HS-5 (cell line): ENCODE data around the gene LAYN.

ENCODE experiments used
- DNase-seq: peaks from one replicate; pipeline ENCODE4 v3.0.0-alpha.2; 2012; ENCODE audit warnings: low read depth

The LAYN gene

GRCh38 chr11:111531687-111532364 is 8.7 kb upstream of the LAYN start:
- DNase-seq = no peak

- DNase-seq = no peak
Observed at GRCh38 chr11:111532365-111532709, 8.2 kb upstream of the LAYN start.

- DNase-seq = no peak
Observed at GRCh38 chr11:111535281-111535680, 5.2 kb upstream of the LAYN start.

- DNase-seq = no peak
Observed at GRCh38 chr11:111537336-111537860, 3.1 kb upstream of the LAYN start.

- DNase-seq = no peak
Observed at GRCh38 chr11:111538407-111539114, 2.0 kb upstream of the LAYN start.

GRCh38 chr11:111539426-111540113 is 950 bp upstream of the LAYN start:
- no peak for DNase-seq

GRCh38 chr11:111540937-111541253 is 375 bp downstream of the LAYN start:
- no peak for DNase-seq

GRCh38 chr11:111541254-111542061 is 938 bp downstream of the LAYN start:
- no peak for DNase-seq

- DNase-seq = no peak
Observed at GRCh38 chr11:111542606-111543275, 2.2 kb downstream of the LAYN start.

GRCh38 chr11:111548525-111548924 is 8.0 kb downstream of the LAYN start:
- no peak for DNase-seq

- no peak for DNase-seq
Observed at GRCh38 chr11:111549196-111549868, 8.8 kb downstream of the LAYN start.

- no peak for DNase-seq
Observed at GRCh38 chr11:111549869-111550203, 9.3 kb downstream of the LAYN start.

- no peak for DNase-seq
Observed at GRCh38 chr11:111550258-111550657, 9.7 kb downstream of the LAYN start.

- no peak for DNase-seq
Observed at GRCh38 chr11:111554532-111554931, 14.0 kb downstream of the LAYN start.

- no peak for DNase-seq
Observed at GRCh38 chr11:111555255-111555654, 14.7 kb downstream of the LAYN start.

- peak; percentile 95 for DNase-seq
Observed at GRCh38 chr11:111557425-111558111, 17.0 kb downstream of the LAYN start.

GRCh38 chr11:111559800-111560464 is 19.4 kb downstream of the LAYN start:
- DNase-seq = no peak

- DNase-seq = no peak
Observed at GRCh38 chr11:111560800-111561199, 20.3 kb downstream of the LAYN start.

- no peak for DNase-seq
Observed at GRCh38 chr11:111561306-111561705, 20.8 kb downstream of the LAYN start.

GRCh38 chr11:111561791-111562325 is 21.3 kb downstream of the LAYN start:
- peak; percentile 82 for DNase-seq
